Neural progenitor cell (in vitro differentiated cells): ENCODE results near the gene C20orf144. TPM values are rescaled to one million over a fixed set of nuclear protein-coding genes. Genes with fewer than 3 reads are reported as not detected.

Experiments used
- DNase-seq: peaks from one replicate; pipeline ENCODE4 v3.0.0-alpha.2; 2016; ENCODE audit warnings: low spot score
- H2AFZ ChIP-seq: fragments of 200-600 bp; sonication (generic); replicated peaks from 2 replicates; pipeline ENCODE4 v1.6.1; 2016; ENCODE audit warnings: antibody characterized with exemption
- H3F3A ChIP-seq: fragments of 200-600 bp; sonication (generic); 2 replicates; pipeline ENCODE4 v1.6.1; 2016; ENCODE audit warnings: antibody characterized with exemption, low read depth
- H3K27ac ChIP-seq: fragments of 200-600 bp; sonication (generic); 2 replicates; pipeline ENCODE4 v1.5.1; 2016; ENCODE audit warnings: mild to moderate bottlenecking
- H3K27me3 ChIP-seq: fragments of 200-600 bp; sonication (generic); 2 replicates; pipeline ENCODE4 v1.6.1; 2016; ENCODE audit warnings: mild to moderate bottlenecking, moderate library complexity
- H3K36me3 ChIP-seq: fragments of 200-600 bp; sonication (generic); 2 replicates; pipeline ENCODE4 v1.5.1; 2016
- H3K4me1 ChIP-seq: fragments of 200-600 bp; sonication (generic); 2 replicates; pipeline ENCODE4 v1.6.1; 2016; ENCODE audit warnings: mixed run types
- H3K4me2 ChIP-seq: fragments of 200-600 bp; sonication (generic); 2 replicates; pipeline ENCODE4 v1.6.1; 2016
- H3K4me3 ChIP-seq: fragments of 200-600 bp; sonication (generic); 2 replicates; pipeline ENCODE4 v1.5.1; 2016
- H3K79me2 ChIP-seq: fragments of 200-600 bp; sonication (generic); 2 replicates; pipeline ENCODE4 v1.6.1; 2016; ENCODE audit warnings: low read depth
- H3K9ac ChIP-seq: fragments of 200-600 bp; sonication (generic); 2 replicates; pipeline ENCODE4 v1.6.1; 2016
- H3K9me3 ChIP-seq: fragments of 200-600 bp; sonication (generic); 2 replicates; pipeline ENCODE4 v1.5.1; 2016; ENCODE audit warnings: low read depth
- H4K20me1 ChIP-seq: fragments of 200-600 bp; sonication (generic); 2 replicates; pipeline ENCODE4 v1.6.1; 2016; ENCODE audit warnings: low read depth
- H3K27ac Mint-ChIP-seq: 3 replicates; pipeline ENCODE4 v1.8.0; 2021; ENCODE audit warnings: mixed read lengths
- H3K27me3 Mint-ChIP-seq: 2 replicates; pipeline ENCODE4 v1.8.0; 2022; ENCODE audit warnings: low read depth, mild to moderate bottlenecking, inconsistent platforms, moderate library complexity, mixed read lengths; ENCODE audit not compliant: insufficient read depth
- H3K36me3 Mint-ChIP-seq: 3 replicates; pipeline ENCODE4 v1.8.0; 2021; ENCODE audit warnings: mixed read lengths
- H3K4me1 Mint-ChIP-seq: 3 replicates; pipeline ENCODE4 v1.8.0; 2021; ENCODE audit warnings: mixed read lengths
- H3K4me3 Mint-ChIP-seq: 3 replicates; pipeline ENCODE4 v1.8.0; 2021; ENCODE audit warnings: mild to moderate bottlenecking, moderate library complexity, mixed read lengths
- H3K9me3 Mint-ChIP-seq: 3 replicates; pipeline ENCODE4 v1.8.0; 2020; ENCODE audit warnings: mixed read lengths
- CTCF ChIP-seq: fragments of 200-600 bp; sonication (generic); IDR thresholded peaks from 2 replicates; pipeline ENCODE4 v1.5.1; 2017; ENCODE audit warnings: antibody characterized with exemption, mild to moderate bottlenecking
- EZH2 ChIP-seq: fragments of 200-600 bp; sonication (generic); IDR thresholded peaks from 2 replicates; pipeline ENCODE4 v1.6.1; 2017; ENCODE audit warnings: antibody characterized with exemption, mild to moderate bottlenecking, moderate library complexity
- EZH2phosphoT487 ChIP-seq: fragments of 200-600 bp; sonication (generic); IDR thresholded peaks from 2 replicates; pipeline ENCODE4 v1.6.1; 2017; ENCODE audit warnings: antibody characterized with exemption
- total RNA-seq: library from RNA; depleted of rRNA; stranded (reverse); fragments of >200 nt; gene quantifications from 2 replicates; pipeline ENCODE4 v1.2.3, GENCODE V29; 2015; ENCODE audit warnings: low replicate concordance

The C20orf144 gene
- total RNA-seq, 1 donor from 2014 or later, result not detected

- Histone ChIP-seq H3K27ac (no peak overlapping the region), H2AFZ (no peak overlapping the region), H3K4me2 (no peak overlapping the region), H3K27me3 (no peaks in the 10 kb centered on the region), H3K9ac (no peak overlapping the region), H3K4me1 (peaks cover 17% of the 10 kb centered on the region), H3F3A (peaks cover 24% of the 10 kb centered on the region), H4K20me1 (peaks cover 92% of the 10 kb centered on the region), H3K79me2 (peaks cover 40% of the 10 kb centered on the region), H3K9me3 (no peaks in the 10 kb centered on the region), H3K4me3 (no peak overlapping the region), H3K36me3 (no peaks in the 10 kb centered on the region)
- H3K36me3 Mint-ChIP-seq, result peaks cover 5% of the 10 kb centered on the region
- no peak overlapping the region for H3K4me3 Mint-ChIP-seq
- H3K4me1 Mint-ChIP-seq, result peaks cover 42% of the 10 kb centered on the region
- H3K27me3 Mint-ChIP-seq, result peaks cover under 1% of the 10 kb centered on the region
- H3K9me3 Mint-ChIP-seq, result no peaks in the 10 kb centered on the region
- DNase-seq, result no peak
- no peak overlapping the region for H3K27ac Mint-ChIP-seq
- TF ChIP-seq EZH2 (no peak), EZH2phosphoT487 (no peak), CTCF (no peak)
Observed at GRCh38 chr20:33679758-33680485, 17.8 kb downstream of the C20orf144 start.

DNA sequence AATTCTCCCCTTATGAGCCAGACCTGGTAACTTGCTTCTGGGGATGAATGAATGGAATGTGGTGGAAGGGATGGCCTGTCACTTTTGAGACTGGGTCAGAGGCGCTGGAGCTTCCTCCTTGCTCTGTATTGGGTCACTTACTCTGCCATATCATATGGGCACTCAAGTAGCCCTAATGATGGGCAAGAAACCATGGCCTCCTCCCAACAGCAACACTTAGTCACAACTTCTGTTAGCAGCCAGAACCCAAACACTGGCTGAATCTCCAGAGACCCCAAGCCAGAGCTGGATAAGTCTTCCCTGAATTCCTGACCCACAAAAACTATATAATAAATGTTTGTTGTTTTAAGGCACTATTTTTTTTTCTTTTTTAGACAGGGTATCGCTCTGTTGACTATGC lies 18.6 kb downstream of the C20orf144 start:
- H3K4me1 ChIP-seq, result peaks cover 16% of the 10 kb centered on the region
- no peak overlapping the region for H3K4me3 ChIP-seq
- no peak overlapping the region for H2AFZ ChIP-seq
- H3K9me3 ChIP-seq, result no peaks in the 10 kb centered on the region
- DNase-seq, result no peak
- H3K27ac ChIP-seq, result no peak overlapping the region
- Mint-ChIP-seq H3K4me1 (peaks cover 37% of the 10 kb centered on the region), H3K36me3 (peaks cover 5% of the 10 kb centered on the region), H3K27me3 (no peaks in the 10 kb centered on the region), H3K4me3 (no peak overlapping the region), H3K27ac (no peak overlapping the region), H3K9me3 (no peaks in the 10 kb centered on the region)
- no peaks in the 10 kb centered on the region for H3K36me3 ChIP-seq
- H3F3A ChIP-seq, result peaks cover 24% of the 10 kb centered on the region
- H3K9ac ChIP-seq, result no peak overlapping the region
- peaks cover 92% of the 10 kb centered on the region for H4K20me1 ChIP-seq
- no peak overlapping the region for H3K4me2 ChIP-seq
- no peak for TF ChIP-seq EZH2
- TF ChIP-seq CTCF, result no peak
- H3K79me2 ChIP-seq, result peaks cover 47% of the 10 kb centered on the region
- H3K27me3 ChIP-seq, result no peaks in the 10 kb centered on the region

- Histone ChIP-seq H3K36me3 (no peaks in the 10 kb centered on the region), H2AFZ (no peak overlapping the region), H3K4me2 (no peak overlapping the region), H3K27me3 (no peaks in the 10 kb centered on the region), H4K20me1 (peaks cover 86% of the 10 kb centered on the region), H3K27ac (no peak overlapping the region), H3K4me1 (peaks cover 16% of the 10 kb centered on the region), H3K9me3 (no peaks in the 10 kb centered on the region), H3F3A (peaks cover 18% of the 10 kb centered on the region), H3K79me2 (peaks cover 47% of the 10 kb centered on the region), H3K4me3 (no peak overlapping the region), H3K9ac (no peak overlapping the region)
- no peak for DNase-seq
- H3K9me3 Mint-ChIP-seq, result no peaks in the 10 kb centered on the region
- no peak for TF ChIP-seq CTCF
- TF ChIP-seq EZH2, result no peak
- no peak for TF ChIP-seq EZH2phosphoT487
- H3K27me3 Mint-ChIP-seq, result no peaks in the 10 kb centered on the region
- H3K36me3 Mint-ChIP-seq, result peaks cover 5% of the 10 kb centered on the region
- H3K4me1 Mint-ChIP-seq, result peaks cover 31% of the 10 kb centered on the region
- H3K4me3 Mint-ChIP-seq, result no peak overlapping the region
- peak overlapping the region; percentile 95 for H3K27ac Mint-ChIP-seq
Observed at GRCh38 chr20:33681288-33681687, 19.2 kb downstream of the C20orf144 start.
